DOHH2 (cell line): ENCODE results near the gene PDLIM1.

Source experiments
- H3F3A ChIP-seq: fragments of 200-600 bp; sonication (generic), shearing (Covaris generic); 2 replicates; pipeline ENCODE4 v1.6.0; 2016; ENCODE audit warnings: antibody characterized with exemption, mild to moderate bottlenecking; ENCODE audit not compliant: control insufficient read depth, insufficient read depth
- H3K27ac ChIP-seq: fragments of 200-600 bp; sonication (generic); 2 replicates; pipeline ENCODE4 v1.5.1; 2014; ENCODE audit warnings: low read depth, mild to moderate bottlenecking, low read length, moderate library complexity
- H3K27me3 ChIP-seq: fragments of 200-600 bp; sonication (generic); 2 replicates; pipeline ENCODE4 v1.6.1; 2014; ENCODE audit warnings: mild to moderate bottlenecking, low read length, mixed read lengths; ENCODE audit not compliant: control insufficient read depth
- H3K36me3 ChIP-seq: fragments of 200-600 bp; sonication (generic); 2 replicates; pipeline ENCODE4 v1.6.1; 2014; ENCODE audit warnings: mild to moderate bottlenecking, low read length, moderate library complexity, mixed read lengths; ENCODE audit not compliant: control insufficient read depth
- H3K4me1 ChIP-seq: fragments of 200-600 bp; sonication (generic); 2 replicates; pipeline ENCODE4 v1.6.1; 2014; ENCODE audit warnings: mild to moderate bottlenecking, low read length, mixed read lengths; ENCODE audit not compliant: control insufficient read depth
- H3K4me2 ChIP-seq: fragments of 200-600 bp; sonication (generic); 2 replicates; pipeline ENCODE4 v1.6.0; 2014; ENCODE audit warnings: mild to moderate bottlenecking, low read length, moderate library complexity
- H3K4me3 ChIP-seq: fragments of 200-600 bp; sonication (generic); 2 replicates; pipeline ENCODE4 v1.5.1; 2014; ENCODE audit warnings: mild to moderate bottlenecking, low read length, mixed read lengths
- H3K79me2 ChIP-seq: fragments of 200-600 bp; sonication (generic); 2 replicates; pipeline ENCODE4 v1.6.1; 2014; ENCODE audit warnings: mild to moderate bottlenecking, low read length, mixed read lengths; ENCODE audit not compliant: control insufficient read depth
- H3K9me2 ChIP-seq: fragments of 200-600 bp; sonication (generic); replicated peaks from 2 replicates; pipeline ENCODE4 v1.6.1; 2014; ENCODE audit warnings: mild to moderate bottlenecking, low read length, mixed read lengths; ENCODE audit not compliant: control insufficient read depth
- H3K9me3 ChIP-seq: fragments of 200-600 bp; sonication (generic); 2 replicates; pipeline ENCODE4 v1.6.1; 2014; ENCODE audit warnings: antibody characterized with exemption, low read length, mixed read lengths; ENCODE audit not compliant: control insufficient read depth, insufficient read depth
- H4K20me1 ChIP-seq: fragments of 200-600 bp; sonication (generic); 2 replicates; pipeline ENCODE4 v1.6.0; 2014; ENCODE audit warnings: low read depth, mild to moderate bottlenecking, antibody characterized with exemption, low read length, moderate library complexity; ENCODE audit not compliant: control insufficient read depth, insufficient read depth
- CTCF ChIP-seq: fragments of 200-600 bp; sonication (generic); IDR thresholded peaks from one replicate; pipeline ENCODE4 v1.5.1; 2014; ENCODE audit warnings: antibody characterized with exemption, mild to moderate bottlenecking, low read depth, low read length; ENCODE audit not compliant: poor library complexity, severe bottlenecking
- EZH2phosphoT487 ChIP-seq: fragments of 200-600 bp; sonication (generic); IDR thresholded peaks from 2 replicates; pipeline ENCODE4 v1.6.1; 2017; ENCODE audit warnings: borderline replicate concordance, mild to moderate bottlenecking, antibody characterized with exemption, low read length, moderate library complexity, mixed read lengths

PDLIM1 gene

GRCh38 chr10:95333997-95334804 is 43.4 kb upstream of the PDLIM1 start:
- Histone ChIP-seq H3K27me3 (no peaks in the 10 kb centered on the region), H3K4me2 (no peak overlapping the region), H3K9me2 (no peaks in the 10 kb centered on the region), H3F3A (no peaks in the 10 kb centered on the region), H4K20me1 (no peaks in the 10 kb centered on the region), H3K9me3 (no peaks in the 10 kb centered on the region), H3K4me3 (no peak overlapping the region), H3K79me2 (no peaks in the 10 kb centered on the region), H3K4me1 (no peaks in the 10 kb centered on the region), H3K36me3 (no peaks in the 10 kb centered on the region), H3K27ac (no peak overlapping the region)
- no peak for TF ChIP-seq CTCF

DNA sequence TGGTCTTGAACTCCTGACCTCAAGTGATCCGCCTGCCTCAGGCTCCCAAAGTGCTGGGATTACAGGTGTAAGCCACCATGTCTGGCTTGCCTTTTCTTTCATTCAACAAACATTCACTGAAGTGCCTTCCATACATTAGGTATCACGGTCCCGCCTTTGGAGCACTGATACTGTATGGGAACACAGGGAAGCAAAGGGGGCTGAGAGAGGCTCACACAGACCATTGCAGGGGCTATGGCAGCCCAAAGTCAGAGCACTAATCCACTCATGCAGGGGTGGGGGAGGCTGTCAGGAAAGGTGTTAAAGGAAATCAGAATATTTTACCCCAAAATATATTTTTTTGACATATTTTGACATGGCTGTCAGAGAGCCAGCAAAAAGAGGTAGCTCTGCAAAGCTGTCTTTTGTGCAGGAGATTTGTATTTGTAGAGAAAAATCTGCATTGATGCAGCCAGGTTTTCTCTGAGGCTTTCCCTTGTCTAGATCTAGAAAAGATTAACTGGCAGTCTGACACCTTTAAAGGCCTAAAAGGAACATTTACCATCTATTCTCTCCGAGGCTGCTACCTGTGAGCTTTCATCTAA is 42.0 kb upstream of the PDLIM1 start:
- Histone ChIP-seq H3K4me3 (no peak overlapping the region), H3K4me1 (no peaks in the 10 kb centered on the region), H4K20me1 (no peaks in the 10 kb centered on the region), H3K27me3 (no peaks in the 10 kb centered on the region), H3K27ac (no peak overlapping the region), H3F3A (no peaks in the 10 kb centered on the region), H3K4me2 (no peak overlapping the region), H3K9me2 (no peaks in the 10 kb centered on the region), H3K79me2 (no peaks in the 10 kb centered on the region), H3K9me3 (no peaks in the 10 kb centered on the region), H3K36me3 (no peaks in the 10 kb centered on the region)
- TF ChIP-seq CTCF (no peak), EZH2phosphoT487 (no peak)

GRCh38 chr10:95331596-95332130 is 40.9 kb upstream of the PDLIM1 start:
- Histone ChIP-seq H4K20me1 (no peaks in the 10 kb centered on the region), H3F3A (no peaks in the 10 kb centered on the region), H3K27ac (no peak overlapping the region), H3K27me3 (no peaks in the 10 kb centered on the region), H3K9me2 (no peaks in the 10 kb centered on the region), H3K4me3 (no peak overlapping the region), H3K4me1 (no peaks in the 10 kb centered on the region), H3K79me2 (no peaks in the 10 kb centered on the region), H3K4me2 (no peak overlapping the region), H3K9me3 (no peaks in the 10 kb centered on the region), H3K36me3 (no peaks in the 10 kb centered on the region)
- TF ChIP-seq CTCF (no peak), EZH2phosphoT487 (no peak)
